H1 (cell line): ENCODE data around the gene FAM98A. TPM values are rescaled to one million over a fixed set of nuclear protein-coding genes. Genes with fewer than 3 reads are reported as not detected.

Experiments used
- CTCF ChIA-PET: fragments of 300-600 bp; sonication (Branson Sonifier 250); formaldehyde crosslinking; loops from one replicate; lab custom pipeline; 2021; ENCODE audit not compliant: partially characterized antibody; lab: Charles Lee
- POLR2A ChIA-PET: fragments of 300-600 bp; sonication (Branson Sonifier 250); formaldehyde crosslinking; loops from one replicate; lab custom pipeline; 2021; ENCODE audit warnings: inconsistent platforms; ENCODE audit not compliant: partially characterized antibody; lab: Charles Lee
- DNase-seq, 2 experiments: peaks; one replicate each; pipeline versions ENCODE4 v3.0.0 to v3.0.0-alpha.2; 2010 to 2022; ENCODE audit warnings: low spot score in 2 of 2, low read depth in 1 of 2, mixed read lengths in 1 of 2
- FAIRE-seq: peaks from 2 replicates; lab custom pipeline; 2011; peaks lifted over from hg19 to GRCh38; lab: Jason Lieb, UNC
- H2AFZ ChIP-seq: 2 replicates; pipeline ENCODE4 v1.8.1; 2012; ENCODE audit warnings: low read length, inconsistent platforms
- H2AK5ac ChIP-seq: 2 replicates; pipeline ENCODE4 v1.6.1; 2013; ENCODE audit warnings: low read depth, low read length
- H2BK120ac ChIP-seq: replicated peaks from 2 replicates; pipeline ENCODE3; 2013; ENCODE audit warnings: low read depth, low read length, inconsistent platforms
- H2BK12ac ChIP-seq: 2 replicates; pipeline ENCODE4 v1.6.1; 2013; ENCODE audit warnings: low read depth, low read length
- H2BK15ac ChIP-seq: 2 replicates; pipeline ENCODE4 v1.6.1; 2013; ENCODE audit warnings: low read length
- H2BK20ac ChIP-seq: 2 replicates; pipeline ENCODE4 v1.6.1; 2013; ENCODE audit warnings: low read length
- H2BK5ac ChIP-seq: 2 replicates; pipeline ENCODE4 v1.6.1; 2013; ENCODE audit warnings: low read depth, low read length
- H3K14ac ChIP-seq: 2 replicates; pipeline ENCODE4 v1.6.1; 2013; ENCODE audit warnings: inconsistent platforms; ENCODE audit not compliant: insufficient read length
- H3K18ac ChIP-seq: 2 replicates; pipeline ENCODE4 v1.6.1; 2013; ENCODE audit warnings: low read length; ENCODE audit errors: extremely low read depth
- H3K23ac ChIP-seq: 2 replicates; pipeline ENCODE4 v1.6.1; 2013; ENCODE audit warnings: inconsistent platforms; ENCODE audit not compliant: insufficient read length
- H3K23me2 ChIP-seq: 2 replicates; pipeline ENCODE4 v1.6.1; 2013; ENCODE audit warnings: low read depth, low read length
- H3K27ac ChIP-seq: 2 replicates; pipeline ENCODE4 v1.6.1; 2011; ENCODE audit warnings: low read depth, low read length, inconsistent platforms
- H3K27me3 ChIP-seq, 4 experiments: replicated peaks in 1 of 4; 1 replicate in 1 of 4; 2 replicates in 3 of 4; pipeline versions ENCODE4 v1.6.1 to v1.8.1; 2011 to 2013; ENCODE audit warnings: low read length in 3 of 4, mild to moderate bottlenecking in 3 of 4, inconsistent platforms in 2 of 4, mixed read lengths in 2 of 4, moderate library complexity in 1 of 4; ENCODE audit not compliant: control insufficient read depth in 3 of 4, insufficient read depth in 3 of 4; ENCODE audit errors: extremely low read depth in 1 of 4
- H3K36me3 ChIP-seq, 4 experiments: 2 replicates each; pipeline versions ENCODE4 v1.6.1 to v1.8.1; 2011 to 2013; ENCODE audit warnings: mild to moderate bottlenecking in 4 of 4, low read length in 3 of 4, moderate library complexity in 2 of 4, control low read depth in 1 of 4, inconsistent platforms in 1 of 4; ENCODE audit not compliant: insufficient read depth in 4 of 4, control insufficient read depth in 2 of 4
- H3K4ac ChIP-seq: replicated peaks from 2 replicates; pipeline ENCODE3; 2013; ENCODE audit warnings: low read length, low read depth, mixed read lengths, inconsistent platforms; ENCODE audit not compliant: insufficient read length
- H3K4me1 ChIP-seq, 4 experiments: replicated peaks in 1 of 4; 1 replicate in 1 of 4; 2 replicates in 3 of 4; pipeline versions ENCODE4 v1.6.1 to v1.8.1; 2011 to 2013; ENCODE audit warnings: low read length in 3 of 4, inconsistent platforms in 2 of 4, mixed read lengths in 1 of 4; ENCODE audit not compliant: insufficient read depth in 4 of 4, control insufficient read depth in 3 of 4
- H3K4me2 ChIP-seq, 2 experiments: 2 replicates each; pipeline versions ENCODE4 v1.6.1 to v1.8.1; 2011 to 2013; ENCODE audit warnings: low read depth in 2 of 2, low read length in 2 of 2, control low read depth in 1 of 2, inconsistent platforms in 1 of 2, mild to moderate bottlenecking in 1 of 2; ENCODE audit not compliant: insufficient read depth in 1 of 2
- H3K4me3 ChIP-seq, 4 experiments: fragments of 200-600, 300-600 bp in 1 of 4; sonication (generic), shearing (Covaris generic), sonication (Bioruptor Twin) in 1 of 4; 2 replicates each; pipeline versions ENCODE4 v1.5.1 to v1.8.1; 2011 to 2016; ENCODE audit warnings: low read length in 4 of 4, low read depth in 3 of 4, control low read depth in 2 of 4, inconsistent platforms in 2 of 4, mild to moderate bottlenecking in 2 of 4, mixed read lengths in 1 of 4, moderate library complexity in 1 of 4; ENCODE audit not compliant: insufficient read depth in 2 of 4; ENCODE audit errors: extremely low read depth in 1 of 4
- H3K56ac ChIP-seq: replicated peaks from 2 replicates; pipeline ENCODE3; 2013; ENCODE audit warnings: low read depth, mild to moderate bottlenecking, mixed read lengths, low read length, inconsistent platforms; ENCODE audit not compliant: insufficient read length
- H3K79me1 ChIP-seq: 2 replicates; pipeline ENCODE4 v1.6.1; 2013; ENCODE audit warnings: low read depth, low read length, control low read depth
- H3K79me2 ChIP-seq, 2 experiments: 2 replicates each; pipeline versions ENCODE4 v1.6.1 to v1.8.1; 2012 to 2013; ENCODE audit warnings: low read length in 2 of 2, mild to moderate bottlenecking in 2 of 2, inconsistent platforms in 1 of 2; ENCODE audit not compliant: insufficient read depth in 2 of 2, control insufficient read depth in 1 of 2
- H3K9ac ChIP-seq, 4 experiments: replicated peaks in 1 of 4; 1 replicate in 1 of 4; 2 replicates in 3 of 4; pipeline versions ENCODE4 v1.6.1 to v1.8.1; 2011 to 2013; ENCODE audit warnings: low read depth in 3 of 4, low read length in 3 of 4, control low read depth in 2 of 4, mild to moderate bottlenecking in 2 of 4, moderate library complexity in 2 of 4, inconsistent platforms in 1 of 4; ENCODE audit errors: extremely low read depth in 1 of 4
- H3K9me3 ChIP-seq, 2 experiments: 2 replicates each; pipeline versions ENCODE4 v1.6.1 to v1.8.1; 2012 to 2013; ENCODE audit warnings: mild to moderate bottlenecking in 2 of 2, moderate library complexity in 2 of 2, control low read depth in 1 of 2, inconsistent platforms in 1 of 2, low read depth in 1 of 2, low read length in 1 of 2, mixed read lengths in 1 of 2; ENCODE audit not compliant: insufficient read depth in 2 of 2
- H4K20me1 ChIP-seq, 2 experiments: replicated peaks in 1 of 2; 2 replicates each; pipeline versions ENCODE3 to v1.8.1; 2011 to 2013; ENCODE audit warnings: inconsistent platforms in 2 of 2, low read length in 2 of 2, mild to moderate bottlenecking in 1 of 2; ENCODE audit not compliant: insufficient read depth in 2 of 2, control insufficient read depth in 1 of 2
- H4K5ac ChIP-seq: 2 replicates; pipeline ENCODE4 v1.6.1; 2013; ENCODE audit warnings: low read length, low read depth, mixed read lengths, inconsistent platforms; ENCODE audit not compliant: insufficient read length
- H4K8ac ChIP-seq: 2 replicates; pipeline ENCODE4 v1.8.0; 2013; ENCODE audit warnings: mild to moderate bottlenecking, moderate library complexity, low read length, inconsistent platforms; ENCODE audit not compliant: insufficient read depth; ENCODE audit errors: extremely low read depth
- H4K91ac ChIP-seq: replicated peaks from 2 replicates; pipeline ENCODE3; 2013; ENCODE audit warnings: low read length, mixed read lengths, inconsistent platforms; ENCODE audit not compliant: insufficient read length
- CHD1 ChIP-seq: IDR thresholded peaks from 2 replicates; pipeline ENCODE4 v1.6.1; 2012; ENCODE audit warnings: low read depth, low read length, improper control_type of control experiment
- CHD2 ChIP-seq: IDR thresholded peaks from 2 replicates; pipeline ENCODE4 v1.6.1; 2012; ENCODE audit warnings: low read length, improper control_type of control experiment
- EP300 ChIP-seq, 2 experiments: IDR thresholded peaks; 1 replicate in 1 of 2; 2 replicates in 1 of 2; pipeline ENCODE4 v1.6.1; 2011 to 2012; ENCODE audit warnings: low read depth in 2 of 2, low read length in 2 of 2, mild to moderate bottlenecking in 2 of 2, borderline replicate concordance in 1 of 2, inconsistent platforms in 1 of 2, moderate library complexity in 1 of 2
- NRF1 ChIP-seq: IDR thresholded peaks from 2 replicates; pipeline ENCODE4 v1.6.1; 2011; ENCODE audit warnings: mild to moderate bottlenecking, low read depth, low read length, improper control_type of control experiment
- RBBP5 ChIP-seq: IDR thresholded peaks from 2 replicates; pipeline ENCODE4 v1.7.1; 2012; ENCODE audit warnings: low read depth, mild to moderate bottlenecking, inconsistent platforms, low read length, moderate library complexity, borderline replicate concordance
- RNF2 ChIP-seq: fragments of 200-900, 300-1000 bp; sonication (generic); IDR thresholded peaks from 2 replicates; pipeline ENCODE4 v1.7.1; 2016; ENCODE audit warnings: borderline replicate concordance, low read depth, mild to moderate bottlenecking, antibody characterized with exemption, low read length; ENCODE audit not compliant: poor library complexity, severe bottlenecking; ENCODE audit errors: missing control alignments
- SIX5 ChIP-seq: IDR thresholded peaks from 2 replicates; pipeline ENCODE4 v1.6.1; 2011; ENCODE audit warnings: mild to moderate bottlenecking, low read depth, low read length
- YY1 ChIP-seq: IDR thresholded peaks from 2 replicates; pipeline ENCODE4 v1.6.1; 2011; ENCODE audit warnings: low read depth, mild to moderate bottlenecking, low read length
- WGBS, 2 experiments: shearing (Covaris generic) in 1 of 2; methylation state at CpG; one replicate each; pipeline versions ENCODE4 v1.1.6 to v1.1.7; 2013 to 2015; ENCODE audit warnings: low lambda C conversion rate in 2 of 2, mixed read lengths in 2 of 2, inconsistent platforms in 1 of 2, low coverage in 1 of 2, missing lambda C conversion rate in 1 of 2; ENCODE audit not compliant: insufficient replicate concordance in 2 of 2, insufficient coverage in 1 of 2, insufficient read length in 1 of 2; ENCODE audit errors: extremely low coverage in 1 of 2, missing lambda C conversion rate in 1 of 2; 5-methylcytosine and 5-hydroxymethylcytosine counted together
- polyA plus RNA-seq, 7 experiments: library from polyadenylated mRNA; depleted of rRNA in 3 of 7; stranded (reverse) in 5 of 7; unstranded in 2 of 7; fragments of >200 nt in 5 of 7; fragments of 200-250 nt in 2 of 7; gene quantifications; 1 replicate in 5 of 7; 2 replicates in 1 of 7; 4 replicates in 1 of 7; pipeline versions ENCODE4 v1.2.1 to v1.2.3, GENCODE V29; 2011 to 2013; ENCODE audit warnings: missing spikeins in 2 of 7, mixed read lengths in 2 of 7
- total RNA-seq: library from RNA; stranded (reverse); fragmentation: NEBNext Ultra II Directional; extraction: Animal tissue kit (Norgen Biotek cat#: 25700); gene quantifications from 2 replicates; pipeline ENCODE4 v1.2.1, GENCODE V29; 2021

FAM98A gene
- total and polyA plus RNA-seq, 2 of the 8 experiments (the other 6 are each of a cell fraction or from before 2014, with no cell fraction given): 53.2 to 103 TPM

- Histone ChIP-seq H3K23ac (no peak overlapping the region), H3K56ac (no peak overlapping the region), H3K4ac (no peak overlapping the region), H3K4me2 (no peak overlapping the region), H2AFZ (no peak overlapping the region), H3K18ac (no peak overlapping the region), H3K14ac (no peak overlapping the region), H3K23me2 (no peaks in the 10 kb centered on the region), H3K27me3 (no peaks in the 10 kb centered on the region), H2BK5ac (no peak overlapping the region), H2BK12ac (no peak overlapping the region), H2AK5ac (no peak overlapping the region), H2BK20ac (no peak overlapping the region), H4K91ac (no peak overlapping the region), H3K4me1 (peaks cover 0 to 7% (median 0%) of the 10 kb centered on the region in 4 experiments; a peak in 1 of 7 replicates), H3K4me3 (no peak overlapping the region), H3K27ac (no peak overlapping the region), H2BK120ac (no peak overlapping the region), H4K5ac (no peak overlapping the region), H3K79me1 (no peaks in the 10 kb centered on the region), H3K36me3 (peaks cover 0 to 41% (median 18%) of the 10 kb centered on the region in 4 experiments; a peak in 6 of 8 replicates), H3K9me3 (peaks cover 25 to 32% of the 10 kb centered on the region in 2 experiments), H4K20me1 (no peaks in the 10 kb centered on the region), H4K8ac (no peak overlapping the region), H3K9ac (no peak overlapping the region), H2BK15ac (no peak overlapping the region), H3K79me2 (no peaks in the 10 kb centered on the region)
- ChIA-PET POLR2A (no interaction called here), CTCF (no interaction called here)
- FAIRE-seq (no peak), DNase-seq (no peak)
- TF ChIP-seq CHD1 (no peak), RNF2 (no peak), CHD2 (no peak), SIX5 (no peak), YY1 (no peak), NRF1 (no peak), RBBP5 (no peak), EP300 (IDR thresholded peaks at IDR 0.05; ENCODE audit: borderline replicate concordance in 1 of 2, low read depth in 2 of 2, low read length in 2 of 2) (no peak)
- 90% methylated on average over 1 of the region's 1 CpG; no CpG with 5 or more reads in 1 of the 2 experiments for WGBS, 2 experiments
Measured at GRCh38 chr2:33617989-33618388, 18.9 kb upstream of the FAM98A start.
